ENCODE results near the gene EHD1. TPM values are rescaled to one million over a fixed set of nuclear protein-coding genes. Genes with fewer than 3 reads are reported as not detected.

The EHD1 gene
- 34.2 and 92.9 TPM in 2 replicates for total RNA-seq

GRCh38 chr11:64878494-64879243 is at the start of gene EHD1:
EHD1 (minus strand) TSS chr11:64878621; CDS start chr11:64878464, 157 bp downstream.

GRCh38 chr11:64923944-64924909 is 45.8 kb upstream of the EHD1 start, which contains the start of gene PPP2R5B:
PPP2R5B (plus strand) TSS chr11:64924689; CDS start chr11:64925735, 1,046 bp downstream.

GRCh38 chr11:64916775-64917662 is 38.6 kb upstream of the EHD1 start, which contains the start of gene ATG2A:
ATG2A (minus strand) TSS chr11:64917209; CDS start chr11:64917135, 74 bp downstream.

GRCh38 chr11:64844330-64845128 is 33.9 kb downstream of the EHD1 start, which contains the start of gene CDC42BPG:
CDC42BPG (minus strand) TSS chr11:64844653; CDS start chr11:64844569, 84 bp downstream.

GRCh38 chr11:64810271-64810890 is 68.0 kb downstream of the EHD1 start, which contains the start of gene MEN1:
MEN1 (minus strand) TSS chr11:64810551; CDS start chr11:64810109, 442 bp downstream.

GRCh38 chr11:64803158-64803845 is 75.1 kb downstream of the EHD1 start, which contains the start of gene MAP4K2:
MAP4K2 (minus strand) TSS chr11:64803214; CDS start chr11:64803149, 65 bp downstream.

Other genes with a start within 250 kb of the EHD1 start
- gene NRXN2, start 155.4 kb downstream of the EHD1 start, total RNA-seq, result not detected in 2 replicates
- not detected in 2 replicates for gene RASGRP2, start 134.5 kb downstream of the EHD1 start, total RNA-seq
- 0.34 and 0.50 TPM in 2 replicates for gene PYGM, start 118.6 kb downstream of the EHD1 start, total RNA-seq
- gene SF1, start 100.1 kb downstream of the EHD1 start, total RNA-seq, result 64.3 and 191 TPM in 2 replicates
- gene MAP4K2, start 75.4 kb downstream of the EHD1 start, total RNA-seq, result 7.5 and 14.8 TPM in 2 replicates
- gene MEN1, start 68.1 kb downstream of the EHD1 start, total RNA-seq, result 10.9 and 24.8 TPM in 2 replicates
- gene CDC42BPG, start 34.0 kb downstream of the EHD1 start, total RNA-seq, result 7.5 and 35.9 TPM in 2 replicates
- 6.2 and 15.4 TPM in 2 replicates for gene ATG2A, start 38.6 kb upstream of the EHD1 start, total RNA-seq
- gene PPP2R5B, start 46.1 kb upstream of the EHD1 start, total RNA-seq, result 16.4 and 19.4 TPM in 2 replicates
- gene GPHA2, start 57.3 kb upstream of the EHD1 start, total RNA-seq, result not detected in 2 replicates
- gene MAJIN, start 93.5 kb upstream of the EHD1 start, total RNA-seq, result not detected in 2 replicates
- gene BATF2, start 118.3 kb upstream of the EHD1 start, total RNA-seq, result 0.34 and 0.57 TPM in 2 replicates
- gene ARL2, start 135.5 kb upstream of the EHD1 start, total RNA-seq, result 60.5 and 67.8 TPM in 2 replicates
- 14.6 and 19.8 TPM in 2 replicates for gene SNX15, start 148.8 kb upstream of the EHD1 start, total RNA-seq
- 10.1 and 12.0 TPM in 2 replicates for gene SAC3D1, start 162.6 kb upstream of the EHD1 start, total RNA-seq
- 5.8 and 7.2 TPM in 2 replicates for gene NAALADL1, start 179.9 kb upstream of the EHD1 start, total RNA-seq
- gene CDCA5, start 205.4 kb upstream of the EHD1 start, total RNA-seq, result under 0.01 and 0.14 TPM in 2 replicates
- 41.0 and 64.6 TPM in 2 replicates for gene ZFPL1, start 205.6 kb upstream of the EHD1 start, total RNA-seq
- 97.1 and 98.5 TPM in 2 replicates for gene VPS51, start 217.6 kb upstream of the EHD1 start, total RNA-seq
- 21.9 and 24.6 TPM in 2 replicates for gene TM7SF2, start 233.3 kb upstream of the EHD1 start, total RNA-seq
- gene ZNHIT2, start 239.1 kb upstream of the EHD1 start, total RNA-seq, result 11.1 and 22.2 TPM in 2 replicates
- gene FAU, start 243.5 kb upstream of the EHD1 start, total RNA-seq, result 177 and 362 TPM in 2 replicates
- gene MRPL49, start 243.7 kb upstream of the EHD1 start, total RNA-seq, result 30.1 and 48.9 TPM in 2 replicates

All from nasal cavity respiratory epithelium epithelial cell of viscerocranial mucosa (primary cell).